Osteocyte (in vitro differentiated cells): ENCODE results near the gene GDPD2. TPM values are rescaled to one million over a fixed set of nuclear protein-coding genes. Genes with fewer than 3 reads are reported as not detected.

Experiments
- DNase-seq: peaks from one replicate; pipeline ENCODE4 v3.0.0; 2021; ENCODE audit warnings: mixed read lengths; ENCODE audit not compliant: unreplicated experiment; ENCODE audit errors: extremely low spot score
- H3K27ac Mint-ChIP-seq: one replicate; pipeline ENCODE4 v1.8.0; 2021; ENCODE audit warnings: mild to moderate bottlenecking, mixed read lengths; ENCODE audit not compliant: unreplicated experiment
- H3K27me3 Mint-ChIP-seq: one replicate; pipeline ENCODE4 v1.8.0; 2021; ENCODE audit warnings: mixed read lengths; ENCODE audit not compliant: unreplicated experiment
- H3K36me3 Mint-ChIP-seq: one replicate; pipeline ENCODE4 v1.8.0; 2021; ENCODE audit warnings: mixed read lengths; ENCODE audit not compliant: unreplicated experiment
- H3K4me1 Mint-ChIP-seq: one replicate; pipeline ENCODE4 v1.8.0; 2021; ENCODE audit warnings: mixed read lengths; ENCODE audit not compliant: unreplicated experiment
- H3K4me3 Mint-ChIP-seq: one replicate; pipeline ENCODE4 v1.8.0; 2021; ENCODE audit warnings: mild to moderate bottlenecking, moderate library complexity, mixed read lengths; ENCODE audit not compliant: unreplicated experiment
- H3K9me3 Mint-ChIP-seq: one replicate; pipeline ENCODE4 v1.8.0; 2021; ENCODE audit warnings: mixed read lengths; ENCODE audit not compliant: unreplicated experiment
- CTCF ChIP-seq: fragments of 200-600 bp; sonication (generic); IDR thresholded peaks from 2 replicates; pipeline ENCODE4 v1.5.0; 2021; ENCODE audit warnings: antibody characterized with exemption, mild to moderate bottlenecking, moderate library complexity
- total RNA-seq: library from RNA; stranded (reverse); gene quantifications from 2 replicates; pipeline ENCODE4 v1.2.1, GENCODE V29; 2021

The GDPD2 gene
- total RNA-seq, 1 donor from 2014 or later: not detected

GRCh38 chrX:70477734-70478075 lies 54.6 kb downstream of the GDPD2 start:
- DNase-seq: no peak
- TF ChIP-seq CTCF: no peak
- Mint-ChIP-seq H3K27me3 (no peaks in the 10 kb centered on the region), H3K4me3 (no peak overlapping the region), H3K4me1 (peaks cover 43% of the 10 kb centered on the region), H3K9me3 (peaks cover 4% of the 10 kb centered on the region), H3K36me3 (peaks cover under 1% of the 10 kb centered on the region), H3K27ac (peak overlapping the region; percentile 90)

GRCh38 chrX:70478526-70479245 lies 55.6 kb downstream of the GDPD2 start:
- Mint-ChIP-seq H3K4me3 (no peak overlapping the region), H3K9me3 (peaks cover 4% of the 10 kb centered on the region), H3K4me1 (peaks cover 43% of the 10 kb centered on the region), H3K27ac (peak overlapping the region; percentile 74), H3K36me3 (no peaks in the 10 kb centered on the region), H3K27me3 (no peaks in the 10 kb centered on the region)
- no peak for TF ChIP-seq CTCF
- DNase-seq: no peak

- Mint-ChIP-seq H3K27ac (peak overlapping the region; percentile 74), H3K4me1 (peaks cover 43% of the 10 kb centered on the region)
Observed at GRCh38 chrX:70479247-70479921, 56.3 kb downstream of the GDPD2 start.

GRCh38 chrX:70479922-70480659 lies 57.0 kb downstream of the GDPD2 start:
- Mint-ChIP-seq H3K4me3 (no peak overlapping the region), H3K36me3 (no peaks in the 10 kb centered on the region), H3K27me3 (no peaks in the 10 kb centered on the region), H3K9me3 (peaks cover 4% of the 10 kb centered on the region), H3K27ac (peak overlapping the region; percentile 74), H3K4me1 (peaks cover 43% of the 10 kb centered on the region)
- no peak for TF ChIP-seq CTCF
- no peak for DNase-seq

More at GRCh38 chrX:70479247-70479921, 56.3 kb downstream of the GDPD2 start:
- Mint-ChIP-seq H3K9me3 (peaks cover 4% of the 10 kb centered on the region), H3K4me3 (no peak overlapping the region), H3K36me3 (no peaks in the 10 kb centered on the region), H3K27me3 (no peaks in the 10 kb centered on the region)
- DNase-seq: no peak
- TF ChIP-seq CTCF: no peak

GRCh38 chrX:70480660-70481018 lies 57.5 kb downstream of the GDPD2 start:
- Mint-ChIP-seq H3K4me3 (no peak overlapping the region), H3K4me1 (peaks cover 43% of the 10 kb centered on the region), H3K9me3 (peaks cover 4% of the 10 kb centered on the region), H3K27me3 (no peaks in the 10 kb centered on the region), H3K36me3 (no peaks in the 10 kb centered on the region), H3K27ac (peak overlapping the region; percentile 74)
- no peak for TF ChIP-seq CTCF
- DNase-seq: no peak
